Hindlimb muscle (tissue), 1 donor: ENCODE measurements around the gene LRRC41. TPM values are rescaled to one million over a fixed set of nuclear protein-coding genes. Genes with fewer than 3 reads are reported as not detected.
"Not testable (repeated sequence)": the region's sequence is repeated elsewhere in the genome, so short reads cannot be mapped to it uniquely, and the experiment has no call there.

Experiments used
- DNase-seq: peaks from one replicate; pipeline ENCODE4 v3.0.0-alpha.2; 2013
- polyA plus RNA-seq: library from polyadenylated mRNA; unstranded; fragments of 120-200 nt; gene quantifications from one replicate; pipeline ENCODE4 v1.2.1, GENCODE V29; 2013; ENCODE audit not compliant: insufficient read length

Gene LRRC41
- polyA plus RNA-seq, 1 donor: 63.3 TPM

DNA sequence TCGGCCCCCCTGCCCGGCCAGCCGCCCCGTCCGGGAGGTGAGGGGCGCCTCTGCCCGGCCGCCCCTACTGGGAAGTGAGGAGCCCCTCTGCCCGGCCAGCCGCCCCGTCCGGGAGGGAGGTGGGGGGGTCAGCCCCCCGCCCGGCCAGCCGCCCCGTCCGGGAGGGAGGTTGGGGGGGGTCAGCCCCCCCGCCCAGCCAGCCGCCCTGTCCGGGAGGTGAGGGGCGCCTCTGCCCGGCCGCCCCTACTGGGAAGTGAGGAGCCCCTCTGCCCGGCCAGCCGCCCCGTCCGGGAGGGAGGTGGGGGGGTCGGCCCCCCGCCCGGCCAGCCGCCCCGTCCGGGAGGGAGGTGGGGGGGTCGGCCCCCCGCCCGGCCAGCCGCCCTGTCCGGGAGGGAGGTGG lies 61.7 kb downstream of the LRRC41 start:
- not testable (repeated sequence) for DNase-seq

- not testable (repeated sequence) for DNase-seq
These were observed 64.6 kb downstream of the LRRC41 start for GRCh38 chr1:46238865-46239264.

DNA sequence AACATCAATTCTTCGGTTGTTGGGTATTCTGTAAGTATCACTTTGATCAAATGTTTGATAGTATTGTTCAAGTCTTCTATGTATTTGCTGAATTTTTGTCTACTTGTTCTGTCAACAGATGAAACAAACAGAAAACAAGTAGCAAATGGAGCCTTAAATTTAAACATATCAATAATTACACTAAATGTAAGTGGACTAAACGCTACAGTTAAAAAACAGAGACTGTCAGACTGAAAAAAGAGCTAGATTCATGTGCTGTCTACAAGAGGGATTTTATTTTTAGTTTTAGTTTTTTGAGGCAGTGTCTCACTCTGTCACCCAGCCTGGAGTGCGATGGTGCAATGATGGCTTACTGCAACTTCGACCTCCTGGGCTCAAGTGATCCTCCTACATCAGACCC lies 66.5 kb downstream of the LRRC41 start:
- DNase-seq: no peak

- DNase-seq: not testable (repeated sequence)
These were observed 72.2 kb downstream of the LRRC41 start for GRCh38 chr1:46231231-46231630.

Other genes with a start within 250 kb of the LRRC41 start
- gene PIK3R3, start 171.0 kb downstream of the LRRC41 start, polyA plus RNA-seq: 12.8 TPM
- not detected for gene TSPAN1, start 128.5 kb downstream of the LRRC41 start, polyA plus RNA-seq
- gene P3R3URF, start 127.1 kb downstream of the LRRC41 start, polyA plus RNA-seq: not detected
- gene POMGNT1, start 105.2 kb downstream of the LRRC41 start, polyA plus RNA-seq: 47.4 TPM
- 0.88 TPM for gene LURAP1, start 100.3 kb downstream of the LRRC41 start, polyA plus RNA-seq
- gene RAD54L, start 55.9 kb downstream of the LRRC41 start, polyA plus RNA-seq: 6.7 TPM
- gene UQCRH, start 82 bp upstream of the LRRC41 start, polyA plus RNA-seq: 242 TPM
- 16.3 TPM for gene NSUN4, start 37.2 kb upstream of the LRRC41 start, polyA plus RNA-seq
- gene FAAH, start 90.7 kb upstream of the LRRC41 start, polyA plus RNA-seq: 26.5 TPM
- not detected for gene DMBX1, start 186.2 kb upstream of the LRRC41 start, polyA plus RNA-seq
- not detected for gene KNCN, start 248.0 kb upstream of the LRRC41 start, polyA plus RNA-seq